Smooth muscle cell (in vitro differentiated cells): ENCODE results near the gene METTL1. TPM values are rescaled to one million over a fixed set of nuclear protein-coding genes. Genes with fewer than 3 reads are reported as not detected.

Source experiments
- DNase-seq: peaks from one replicate; lab custom pipeline; 2025; ENCODE audit not compliant: unreplicated experiment; lab: John Stamatoyannopoulos, UW
- H2AFZ ChIP-seq: fragments of 200-600 bp; sonication (generic); 2 replicates; pipeline ENCODE4 v1.6.0; 2016; ENCODE audit warnings: antibody characterized with exemption, low read depth, mild to moderate bottlenecking
- H3F3A ChIP-seq: fragments of 200-600 bp; sonication (generic); 2 replicates; pipeline ENCODE4 v1.6.0; 2017; ENCODE audit warnings: antibody characterized with exemption, low read depth
- H3K27ac ChIP-seq: fragments of 200-600 bp; sonication (generic); 2 replicates; pipeline ENCODE4 v1.5.1; 2016; ENCODE audit warnings: low read depth, mild to moderate bottlenecking
- H3K27me3 ChIP-seq: fragments of 200-600 bp; sonication (generic); 2 replicates; pipeline ENCODE4 v1.6.1; 2016; ENCODE audit warnings: low read depth, mild to moderate bottlenecking
- H3K36me3 ChIP-seq: fragments of 200-600 bp; sonication (generic); 2 replicates; pipeline ENCODE4 v1.5.1; 2016; ENCODE audit warnings: low read depth
- H3K4me1 ChIP-seq: fragments of 200-600 bp; sonication (generic); 2 replicates; pipeline ENCODE4 v1.5.1; 2016; ENCODE audit warnings: low read depth
- H3K4me2 ChIP-seq: fragments of 200-600 bp; sonication (generic); 2 replicates; pipeline ENCODE4 v1.6.0; 2016; ENCODE audit warnings: mild to moderate bottlenecking
- H3K4me3 ChIP-seq: fragments of 200-600 bp; sonication (generic); 2 replicates; pipeline ENCODE4 v1.5.1; 2016; ENCODE audit warnings: mild to moderate bottlenecking
- H3K79me2 ChIP-seq: fragments of 200-600 bp; sonication (generic); 2 replicates; pipeline ENCODE4 v1.6.0; 2016; ENCODE audit warnings: low read depth, mild to moderate bottlenecking
- H3K9ac ChIP-seq: fragments of 200-600 bp; sonication (generic); 2 replicates; pipeline ENCODE4 v1.6.0; 2016; ENCODE audit warnings: low read depth
- H3K9me3 ChIP-seq: fragments of 200-600 bp; sonication (generic); replicated peaks from 2 replicates; pipeline ENCODE4 v1.5.1; 2016; ENCODE audit warnings: low read depth
- H4K20me1 ChIP-seq: fragments of 200-600 bp; sonication (generic); 2 replicates; pipeline ENCODE4 v1.6.0; 2016; ENCODE audit warnings: low read depth
- WGBS: methylation state at CpG from one replicate; pipeline ENCODE4 v1.1.7; 2016; ENCODE audit warnings: low lambda C conversion rate; 5-methylcytosine and 5-hydroxymethylcytosine counted together
- polyA plus RNA-seq: library from polyadenylated mRNA; unstranded; fragments of >200 nt; fragmentation: Nextera tagmentation; extraction: Ambion mirVana; gene quantifications from 2 replicates; pipeline ENCODE4 v1.2.1, GENCODE V29; 2016
- total RNA-seq: library from RNA; depleted of rRNA; stranded (reverse); fragments of >200 nt; gene quantifications from 2 replicates; pipeline ENCODE4 v1.2.3, GENCODE V29; 2014
- TF ChIP-seq, protein P1 (sequence below): fragments of 200-600 bp; sonication (generic); IDR thresholded peaks from 2 replicates; pipeline ENCODE4 v1.5.1; 2017; ENCODE audit warnings: borderline replicate concordance, mild to moderate bottlenecking, antibody characterized with exemption; ENCODE audit not compliant: insufficient read depth, poor library complexity, severe bottlenecking

Gene METTL1
- total and polyA plus RNA-seq, 2 experiments from 2014 or later: 4.1 to 20.3 TPM

DNA sequence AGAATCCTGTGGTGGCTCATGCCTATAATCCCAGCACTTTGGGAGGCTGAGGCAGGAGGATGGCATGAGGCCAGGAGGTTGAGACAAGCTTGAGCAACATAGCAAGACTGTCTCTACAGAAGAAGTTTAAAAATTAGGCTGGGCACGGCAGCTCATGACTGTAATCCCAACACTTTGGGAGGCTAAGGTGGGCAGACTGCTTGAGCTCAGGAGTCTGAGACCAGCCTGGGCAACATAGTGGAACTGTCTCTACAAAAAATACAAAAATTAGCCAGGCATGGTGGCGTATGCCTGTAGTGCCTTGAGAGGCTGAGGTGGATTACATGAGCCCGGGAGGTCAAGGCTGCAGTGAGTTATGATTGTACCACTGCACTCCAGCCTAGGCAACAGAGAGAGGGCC is 4.0 kb downstream of the METTL1 start:
- H3K4me2 ChIP-seq: no peak overlapping the region
- no peak overlapping the region for H2AFZ ChIP-seq
- H3K4me1 ChIP-seq: peaks cover 26% of the 10 kb centered on the region
- no peaks in the 10 kb centered on the region for H4K20me1 ChIP-seq
- no peaks in the 10 kb centered on the region for H3K9me3 ChIP-seq
- H3K27ac ChIP-seq: no peak overlapping the region
- DNase-seq: no peak
- TF ChIP-seq, protein P1, sequence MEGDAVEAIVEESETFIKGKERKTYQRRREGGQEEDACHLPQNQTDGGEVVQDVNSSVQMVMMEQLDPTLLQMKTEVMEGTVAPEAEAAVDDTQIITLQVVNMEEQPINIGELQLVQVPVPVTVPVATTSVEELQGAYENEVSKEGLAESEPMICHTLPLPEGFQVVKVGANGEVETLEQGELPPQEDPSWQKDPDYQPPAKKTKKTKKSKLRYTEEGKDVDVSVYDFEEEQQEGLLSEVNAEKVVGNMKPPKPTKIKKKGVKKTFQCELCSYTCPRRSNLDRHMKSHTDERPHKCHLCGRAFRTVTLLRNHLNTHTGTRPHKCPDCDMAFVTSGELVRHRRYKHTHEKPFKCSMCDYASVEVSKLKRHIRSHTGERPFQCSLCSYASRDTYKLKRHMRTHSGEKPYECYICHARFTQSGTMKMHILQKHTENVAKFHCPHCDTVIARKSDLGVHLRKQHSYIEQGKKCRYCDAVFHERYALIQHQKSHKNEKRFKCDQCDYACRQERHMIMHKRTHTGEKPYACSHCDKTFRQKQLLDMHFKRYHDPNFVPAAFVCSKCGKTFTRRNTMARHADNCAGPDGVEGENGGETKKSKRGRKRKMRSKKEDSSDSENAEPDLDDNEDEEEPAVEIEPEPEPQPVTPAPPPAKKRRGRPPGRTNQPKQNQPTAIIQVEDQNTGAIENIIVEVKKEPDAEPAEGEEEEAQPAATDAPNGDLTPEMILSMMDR: no peak
- H3F3A ChIP-seq: no peaks in the 10 kb centered on the region
- 100% methylated on average over 3 of the region's 3 CpGs for WGBS
- peaks cover 55% of the 10 kb centered on the region for H3K27me3 ChIP-seq
- no peaks in the 10 kb centered on the region for H3K79me2 ChIP-seq
- H3K4me3 ChIP-seq: no peak overlapping the region
- H3K36me3 ChIP-seq: no peaks in the 10 kb centered on the region
- no peak overlapping the region for H3K9ac ChIP-seq

DNA sequence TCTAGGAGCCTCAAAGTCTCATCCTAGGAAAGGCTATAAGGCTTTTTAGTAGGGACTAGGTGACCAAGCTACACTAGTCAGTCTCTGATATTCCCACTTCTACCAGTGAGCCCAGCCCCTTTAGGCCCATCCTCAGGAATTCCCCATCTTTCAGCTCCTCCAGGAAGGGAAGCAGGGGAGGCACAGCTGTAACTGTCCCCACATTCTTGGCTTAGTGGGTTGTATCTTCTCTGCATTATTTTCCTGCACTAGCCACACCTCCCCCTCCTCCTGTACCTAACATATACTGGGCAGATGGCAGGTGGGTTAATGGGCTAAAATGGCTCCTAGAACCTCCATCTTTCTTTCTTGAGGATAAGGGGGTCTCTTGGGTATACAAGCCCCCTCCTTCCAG is 4.6 kb downstream of the METTL1 start:
- H4K20me1 ChIP-seq: no peaks in the 10 kb centered on the region
- TF ChIP-seq, protein P1: no peak
- no peak for DNase-seq
- H3K9me3 ChIP-seq: no peaks in the 10 kb centered on the region
- peaks cover 61% of the 10 kb centered on the region for H3K27me3 ChIP-seq
- H3K4me3 ChIP-seq: no peak overlapping the region
- H3K36me3 ChIP-seq: no peaks in the 10 kb centered on the region
- H3K4me1 ChIP-seq: peaks cover 26% of the 10 kb centered on the region
- H3F3A ChIP-seq: no peaks in the 10 kb centered on the region
- no peak overlapping the region for H3K9ac ChIP-seq
- no peak overlapping the region for H3K27ac ChIP-seq
- no peaks in the 10 kb centered on the region for H3K79me2 ChIP-seq
- peak overlapping the region; percentile 84 for H3K4me2 ChIP-seq
- H2AFZ ChIP-seq: no peak overlapping the region

DNA sequence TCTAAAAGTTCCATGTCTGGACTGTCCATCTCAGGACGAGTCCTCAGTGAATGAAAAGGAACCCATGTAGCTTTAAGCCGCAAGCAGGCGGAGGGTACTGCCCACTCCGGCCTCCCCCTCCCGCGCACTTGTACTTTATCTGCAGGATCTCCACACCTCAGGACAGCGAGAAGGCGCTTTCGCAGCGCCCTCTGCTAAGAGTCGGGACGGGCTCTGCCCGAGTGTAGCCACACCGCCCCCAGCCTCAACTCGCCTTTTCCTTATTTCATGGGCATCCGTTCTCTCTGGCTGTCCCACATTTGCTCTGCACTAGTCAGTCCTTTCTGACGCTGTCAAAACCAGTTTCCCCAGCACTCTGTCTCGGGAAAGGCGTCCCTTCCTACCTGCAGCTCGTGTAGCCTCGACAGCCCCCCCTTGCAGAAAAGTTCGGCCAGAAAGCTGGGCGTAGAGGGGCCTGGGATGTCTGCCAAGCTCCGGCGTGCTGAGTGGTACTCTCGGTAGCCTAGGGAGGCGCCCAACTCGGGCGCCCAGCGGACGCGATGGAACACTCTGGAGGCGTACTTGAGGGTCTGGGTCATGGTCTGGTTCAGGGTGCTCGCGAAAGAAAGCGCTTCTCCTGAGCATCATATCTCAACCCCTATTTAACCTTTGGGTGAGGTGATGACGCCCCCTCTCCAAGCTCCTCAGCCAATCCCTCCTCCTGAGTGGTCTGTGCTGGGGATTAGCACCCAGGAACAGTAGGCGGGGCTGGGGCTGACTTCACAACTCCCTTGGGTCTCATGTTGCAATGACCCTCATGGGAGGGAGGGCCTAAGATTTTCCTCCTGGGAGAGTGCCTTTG is 5.2 kb downstream of the METTL1 start, which contains the start of gene CYP27B1:
CYP27B1 (minus strand) TSS at position 615 of the 841 bp plus-strand sequence; CDS start at position 578, 37 bp downstream.
- TF ChIP-seq, protein P1: no peak

More for the DNA sequence above, 5.2 kb downstream of the METTL1 start, which contains the start of gene CYP27B1:
- H2AFZ ChIP-seq: no peak within 1 kb of the TSS
- no peak within 1 kb of the TSS for H3K27ac ChIP-seq
- H3K36me3 ChIP-seq: no peaks in the 10 kb centered on the region
- WGBS: 6% methylated on average over 38 of the region's 38 CpGs
- no peaks in the 10 kb centered on the region for H3K9me3 ChIP-seq
- peak within 1 kb of the TSS; percentile 44 for H3K4me3 ChIP-seq
- no peak within 1 kb of the TSS for H3K9ac ChIP-seq
- H4K20me1 ChIP-seq: no peaks in the 10 kb centered on the region
- no peak for DNase-seq
- no peaks in the 10 kb centered on the region for H3F3A ChIP-seq
- H3K27me3 ChIP-seq: peaks cover 67% of the 10 kb centered on the region
- H3K79me2 ChIP-seq: no peaks in the 10 kb centered on the region
- peaks cover 26% of the 10 kb centered on the region for H3K4me1 ChIP-seq
- H3K4me2 ChIP-seq: peak within 1 kb of the TSS; percentile 84
